HEK293 (cell line): Measurements from ENCODE around the gene C2orf74.

Source experiments
- AEBP2 ChIP-seq: fragments of 450-650 bp; formaldehyde crosslinking; IDR thresholded peaks from 2 replicates; pipeline ENCODE4 v1.5.1; 2016; ENCODE audit warnings: missing biosample characterization, missing genetic modification characterization, borderline replicate concordance
- GLI4 ChIP-seq: fragments of 450-650 bp; formaldehyde crosslinking; IDR thresholded peaks from 2 replicates; pipeline ENCODE4 v1.5.1; 2016; ENCODE audit warnings: missing biosample characterization, missing genetic modification characterization
- KLF10 ChIP-seq: fragments of 450-650 bp; IDR thresholded peaks from 2 replicates; pipeline ENCODE4 v1.5.1; 2018; ENCODE audit warnings: missing biosample characterization, mild to moderate bottlenecking, missing genetic modification characterization
- KLF8 ChIP-seq: fragments of 450-650 bp; formaldehyde crosslinking; IDR thresholded peaks from 2 replicates; pipeline ENCODE4 v1.5.1; 2016; ENCODE audit warnings: missing biosample characterization, missing genetic modification characterization
- ZBTB44 ChIP-seq: fragments of 450-650 bp; IDR thresholded peaks from 2 replicates; pipeline ENCODE4 v1.5.1; 2018; ENCODE audit warnings: missing biosample characterization, mild to moderate bottlenecking, missing genetic modification characterization
- ZBTB6 ChIP-seq: fragments of 450-650 bp; formaldehyde crosslinking; IDR thresholded peaks from 2 replicates; pipeline ENCODE4 v1.5.1; 2017; ENCODE audit warnings: missing biosample characterization, missing genetic modification characterization
- ZBTB7A ChIP-seq: fragments of 450-650 bp; formaldehyde crosslinking; IDR thresholded peaks from 2 replicates; pipeline ENCODE4 v1.5.1; 2016; ENCODE audit warnings: low read depth, missing biosample characterization, missing genetic modification characterization
- ZNF10 ChIP-seq: fragments of 450-650 bp; formaldehyde crosslinking; IDR thresholded peaks from 2 replicates; pipeline ENCODE4 v1.5.1; 2017; ENCODE audit warnings: missing biosample characterization, missing genetic modification characterization
- ZNF211 ChIP-seq: fragments of 450-650 bp; formaldehyde crosslinking; IDR thresholded peaks from 2 replicates; pipeline ENCODE4 v1.5.1; 2016; ENCODE audit warnings: low read depth, missing biosample characterization, missing genetic modification characterization
- ZNF24 ChIP-seq: fragments of 450-650 bp; formaldehyde crosslinking; IDR thresholded peaks from 2 replicates; pipeline ENCODE4 v1.5.1; 2016; ENCODE audit warnings: missing biosample characterization, missing genetic modification characterization
- ZNF433 ChIP-seq: fragments of 450-650 bp; formaldehyde crosslinking; IDR thresholded peaks from 2 replicates; pipeline ENCODE4 v1.5.1; 2016; ENCODE audit warnings: missing biosample characterization, missing genetic modification characterization, low read depth
- ZNF510 ChIP-seq: fragments of 450-650 bp; formaldehyde crosslinking; IDR thresholded peaks from 2 replicates; pipeline ENCODE4 v1.5.1; 2018; ENCODE audit warnings: mild to moderate bottlenecking, missing genetic modification characterization, missing biosample characterization; ENCODE audit not compliant: insufficient replicate concordance
- ZNF514 ChIP-seq: fragments of 450-650 bp; formaldehyde crosslinking; IDR thresholded peaks from 2 replicates; pipeline ENCODE4 v1.5.1; 2016; ENCODE audit warnings: missing biosample characterization, missing genetic modification characterization
- ZNF544 ChIP-seq: fragments of 450-650 bp; formaldehyde crosslinking; IDR thresholded peaks from 2 replicates; pipeline ENCODE4 v1.5.0; 2017; ENCODE audit warnings: missing biosample characterization, missing genetic modification characterization
- ZNF660 ChIP-seq: fragments of 450-650 bp; IDR thresholded peaks from 2 replicates; pipeline ENCODE4 v1.5.1; 2018; ENCODE audit warnings: missing biosample characterization, mild to moderate bottlenecking, missing genetic modification characterization
- ZNF701 ChIP-seq: fragments of 450-650 bp; formaldehyde crosslinking; IDR thresholded peaks from 2 replicates; pipeline ENCODE4 v1.5.1; 2016; ENCODE audit warnings: missing biosample characterization, missing genetic modification characterization
- ZNF843 ChIP-seq: fragments of 450-650 bp; formaldehyde crosslinking; IDR thresholded peaks from 2 replicates; pipeline ENCODE4 v1.5.1; 2016; ENCODE audit warnings: missing biosample characterization, missing genetic modification characterization
- TF ChIP-seq, protein P1 (sequence below): fragments of 450-650 bp; formaldehyde crosslinking; IDR thresholded peaks from 2 replicates; pipeline ENCODE4 v1.5.1; 2016; ENCODE audit warnings: missing biosample characterization, missing genetic modification characterization
- TF ChIP-seq, protein P2 (sequence below): fragments of 450-650 bp; formaldehyde crosslinking; IDR thresholded peaks from 2 replicates; pipeline ENCODE4 v1.5.1; 2016; ENCODE audit warnings: missing biosample characterization, missing genetic modification characterization
- TF ChIP-seq, protein P3 (sequence below): fragments of 450-650 bp; formaldehyde crosslinking; IDR thresholded peaks from 2 replicates; pipeline ENCODE4 v1.5.1; 2016; ENCODE audit warnings: missing biosample characterization, missing genetic modification characterization
- TF ChIP-seq, protein P4 (sequence below): fragments of 450-650 bp; formaldehyde crosslinking; IDR thresholded peaks from 2 replicates; pipeline ENCODE4 v1.5.1; 2017; ENCODE audit warnings: missing biosample characterization, mild to moderate bottlenecking, missing genetic modification characterization, moderate library complexity
- TF ChIP-seq, protein P5 (sequence below): fragments of 450-650 bp; formaldehyde crosslinking; IDR thresholded peaks from 2 replicates; pipeline ENCODE4 v1.5.1; 2017; ENCODE audit warnings: missing biosample characterization, missing genetic modification characterization

Gene C2orf74

GRCh38 chr2:61176755-61177726 lies 15.1 kb downstream of the C2orf74 start (continued):
- TF ChIP-seq ZNF701 (tag by site-specific recombination) (no peak), KLF8 (tag by site-specific recombination) (0 out of 2 replicates have a peak, but pooled peaks have one; percentile 55), ZNF24 (peak; percentile 80), AEBP2 (tag by site-specific recombination) (no peak), ZNF660 (tag by site-specific recombination) (peak; percentile 17; the same call in 1 of the 2 replicates), ZBTB6 (tag by site-specific recombination) (0 out of 2 replicates have a peak, but pooled peaks have one; percentile 18), KLF10 (tag by site-specific recombination) (0 out of 2 replicates have a peak, but pooled peaks have one; percentile 13), ZBTB7A (tag by site-specific recombination) (0 out of 2 replicates have a peak, but pooled peaks have one; percentile 56), ZNF514 (no peak), ZBTB44 (tag by site-specific recombination) (no peak), ZNF433 (no peak), ZNF544 (tag by site-specific recombination) (no peak), ZNF211 (tag by site-specific recombination) (no peak), ZNF510 (no peak), GLI4 (tag by site-specific recombination) (peak; percentile 36; the same call in 1 of the 2 replicates), ZNF10 (peak; percentile 54; the same call in 1 of the 2 replicates), ZNF843 (peak; percentile 53; the same call in 1 of the 2 replicates)
- TF ChIP-seq, protein P1, sequence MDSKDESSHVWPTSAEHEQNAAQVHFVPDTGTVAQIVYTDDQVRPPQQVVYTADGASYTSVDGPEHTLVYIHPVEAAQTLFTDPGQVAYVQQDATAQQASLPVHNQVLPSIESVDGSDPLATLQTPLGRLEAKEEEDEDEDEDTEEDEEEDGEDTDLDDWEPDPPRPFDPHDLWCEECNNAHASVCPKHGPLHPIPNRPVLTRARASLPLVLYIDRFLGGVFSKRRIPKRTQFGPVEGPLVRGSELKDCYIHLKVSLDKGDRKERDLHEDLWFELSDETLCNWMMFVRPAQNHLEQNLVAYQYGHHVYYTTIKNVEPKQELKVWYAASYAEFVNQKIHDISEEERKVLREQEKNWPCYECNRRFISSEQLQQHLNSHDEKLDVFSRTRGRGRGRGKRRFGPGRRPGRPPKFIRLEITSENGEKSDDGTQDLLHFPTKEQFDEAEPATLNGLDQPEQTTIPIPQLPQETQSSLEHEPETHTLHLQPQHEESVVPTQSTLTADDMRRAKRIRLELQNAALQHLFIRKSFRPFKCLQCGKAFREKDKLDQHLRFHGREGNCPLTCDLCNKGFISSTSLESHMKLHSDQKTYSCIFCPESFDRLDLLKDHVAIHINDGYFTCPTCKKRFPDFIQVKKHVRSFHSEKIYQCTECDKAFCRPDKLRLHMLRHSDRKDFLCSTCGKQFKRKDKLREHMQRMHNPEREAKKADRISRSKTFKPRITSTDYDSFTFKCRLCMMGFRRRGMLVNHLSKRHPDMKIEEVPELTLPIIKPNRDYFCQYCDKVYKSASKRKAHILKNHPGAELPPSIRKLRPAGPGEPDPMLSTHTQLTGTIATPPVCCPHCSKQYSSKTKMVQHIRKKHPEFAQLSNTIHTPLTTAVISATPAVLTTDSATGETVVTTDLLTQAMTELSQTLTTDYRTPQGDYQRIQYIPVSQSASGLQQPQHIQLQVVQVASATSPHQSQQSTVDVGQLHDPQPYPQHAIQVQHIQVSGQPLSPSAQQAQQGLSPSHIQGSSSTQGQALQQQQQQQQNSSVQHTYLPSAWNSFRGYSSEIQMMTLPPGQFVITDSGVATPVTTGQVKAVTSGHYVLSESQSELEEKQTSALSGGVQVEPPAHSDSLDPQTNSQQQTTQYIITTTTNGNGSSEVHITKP (tag by site-specific recombination) = peak; percentile 30; the same call in 1 of the 2 replicates
- TF ChIP-seq, protein P2, sequence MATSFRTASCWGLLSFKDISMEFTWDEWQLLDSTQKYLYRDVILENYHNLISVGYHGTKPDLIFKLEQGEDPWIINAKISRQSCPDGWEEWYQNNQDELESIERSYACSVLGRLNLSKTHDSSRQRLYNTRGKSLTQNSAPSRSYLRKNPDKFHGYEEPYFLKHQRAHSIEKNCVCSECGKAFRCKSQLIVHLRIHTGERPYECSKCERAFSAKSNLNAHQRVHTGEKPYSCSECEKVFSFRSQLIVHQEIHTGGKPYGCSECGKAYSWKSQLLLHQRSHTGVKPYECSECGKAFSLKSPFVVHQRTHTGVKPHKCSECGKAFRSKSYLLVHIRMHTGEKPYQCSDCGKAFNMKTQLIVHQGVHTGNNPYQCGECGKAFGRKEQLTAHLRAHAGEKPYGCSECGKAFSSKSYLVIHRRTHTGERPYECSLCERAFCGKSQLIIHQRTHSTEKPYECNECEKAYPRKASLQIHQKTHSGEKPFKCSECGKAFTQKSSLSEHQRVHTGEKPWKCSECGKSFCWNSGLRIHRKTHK = no peak
- TF ChIP-seq, protein P3, sequence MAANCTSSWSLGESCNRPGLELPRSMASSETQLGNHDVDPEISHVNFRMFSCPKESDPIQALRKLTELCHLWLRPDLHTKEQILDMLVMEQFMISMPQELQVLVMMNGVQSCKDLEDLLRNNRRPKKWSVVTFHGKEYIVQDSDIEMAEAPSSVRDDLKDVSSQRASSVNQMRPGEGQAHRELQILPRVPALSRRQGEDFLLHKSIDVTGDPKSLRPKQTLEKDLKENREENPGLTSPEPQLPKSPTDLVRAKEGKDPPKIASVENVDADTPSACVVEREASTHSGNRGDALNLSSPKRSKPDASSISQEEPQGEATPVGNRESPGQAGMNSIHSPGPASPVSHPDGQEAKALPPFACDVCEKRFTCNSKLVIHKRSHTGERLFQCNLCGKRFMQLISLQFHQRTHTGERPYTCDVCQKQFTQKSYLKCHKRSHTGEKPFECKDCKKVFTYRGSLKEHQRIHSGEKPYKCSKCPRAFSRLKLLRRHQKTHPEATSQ = peak; percentile 67; the same call in 1 of the 2 replicates
- TF ChIP-seq, protein P4, sequence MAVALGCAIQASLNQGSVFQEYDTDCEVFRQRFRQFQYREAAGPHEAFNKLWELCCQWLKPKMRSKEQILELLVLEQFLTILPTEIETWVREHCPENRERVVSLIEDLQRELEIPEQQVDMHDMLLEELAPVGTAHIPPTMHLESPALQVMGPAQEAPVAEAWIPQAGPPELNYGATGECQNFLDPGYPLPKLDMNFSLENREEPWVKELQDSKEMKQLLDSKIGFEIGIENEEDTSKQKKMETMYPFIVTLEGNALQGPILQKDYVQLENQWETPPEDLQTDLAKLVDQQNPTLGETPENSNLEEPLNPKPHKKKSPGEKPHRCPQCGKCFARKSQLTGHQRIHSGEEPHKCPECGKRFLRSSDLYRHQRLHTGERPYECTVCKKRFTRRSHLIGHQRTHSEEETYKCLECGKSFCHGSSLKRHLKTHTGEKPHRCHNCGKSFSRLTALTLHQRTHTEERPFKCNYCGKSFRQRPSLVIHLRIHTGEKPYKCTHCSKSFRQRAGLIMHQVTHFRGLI = no peak; the same call in 1 of the 2 replicates
- TF ChIP-seq, protein P5, sequence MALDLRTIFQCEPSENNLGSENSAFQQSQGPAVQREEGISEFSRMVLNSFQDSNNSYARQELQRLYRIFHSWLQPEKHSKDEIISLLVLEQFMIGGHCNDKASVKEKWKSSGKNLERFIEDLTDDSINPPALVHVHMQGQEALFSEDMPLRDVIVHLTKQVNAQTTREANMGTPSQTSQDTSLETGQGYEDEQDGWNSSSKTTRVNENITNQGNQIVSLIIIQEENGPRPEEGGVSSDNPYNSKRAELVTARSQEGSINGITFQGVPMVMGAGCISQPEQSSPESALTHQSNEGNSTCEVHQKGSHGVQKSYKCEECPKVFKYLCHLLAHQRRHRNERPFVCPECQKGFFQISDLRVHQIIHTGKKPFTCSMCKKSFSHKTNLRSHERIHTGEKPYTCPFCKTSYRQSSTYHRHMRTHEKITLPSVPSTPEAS (tag by site-specific recombination) = peak; percentile 31; the same call in 1 of the 2 replicates
